Measurements from ENCODE around the gene ERC2.
"Not testable (repeated sequence)": the region's sequence is repeated elsewhere in the genome, so short reads cannot be mapped to it uniquely, and the experiment has no call there.

The ERC2 gene

DNA sequence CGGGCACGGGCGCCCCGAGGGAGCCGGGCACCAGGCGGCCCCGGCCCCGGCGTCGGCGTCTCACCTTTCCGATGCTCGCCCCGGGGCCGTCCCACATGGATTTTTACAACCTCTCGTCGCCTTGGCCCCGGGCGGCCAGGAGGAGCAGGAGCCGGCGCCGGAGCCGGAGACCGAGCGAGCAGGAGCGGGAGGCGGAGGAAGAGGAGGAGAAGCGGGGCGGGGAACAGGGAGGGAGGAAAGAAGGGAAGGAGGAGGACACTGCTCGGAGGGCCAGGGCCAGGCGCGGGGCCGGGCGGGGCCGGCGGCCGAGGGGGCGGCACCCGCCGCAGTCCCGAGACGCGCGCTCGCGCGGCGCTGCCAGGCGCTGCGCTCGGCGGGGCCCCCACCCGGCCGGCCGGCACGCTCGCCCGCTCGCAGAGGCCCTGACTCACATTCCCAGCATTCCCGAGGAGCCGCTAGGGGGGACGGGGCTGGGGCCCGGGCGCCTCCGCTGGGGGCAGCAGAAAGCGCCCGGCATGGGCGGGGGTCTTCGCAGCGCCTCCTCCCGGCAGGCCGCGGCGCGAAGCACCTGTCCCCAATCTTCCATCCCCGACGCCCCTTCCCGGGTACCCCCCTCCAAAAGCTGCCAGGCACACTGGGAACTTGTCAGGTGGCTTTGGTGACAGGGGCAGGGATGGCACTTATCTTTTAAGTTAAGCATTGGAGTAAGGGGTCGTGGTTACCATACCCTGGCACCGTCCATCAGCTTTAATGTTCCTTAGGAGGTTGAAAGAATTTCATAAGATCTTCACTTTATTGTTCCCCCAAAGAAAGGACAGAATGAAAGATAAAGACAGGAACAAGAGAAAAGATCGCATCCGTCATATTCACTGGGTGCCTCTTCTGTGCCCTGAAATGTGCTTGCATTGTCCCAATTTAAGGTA is at the start of gene ERC2:
Gene ERC2, minus strand, starts transcription at position 284 of the 923 bp plus-strand sequence.
- DNase-seq: no peak

DNA sequence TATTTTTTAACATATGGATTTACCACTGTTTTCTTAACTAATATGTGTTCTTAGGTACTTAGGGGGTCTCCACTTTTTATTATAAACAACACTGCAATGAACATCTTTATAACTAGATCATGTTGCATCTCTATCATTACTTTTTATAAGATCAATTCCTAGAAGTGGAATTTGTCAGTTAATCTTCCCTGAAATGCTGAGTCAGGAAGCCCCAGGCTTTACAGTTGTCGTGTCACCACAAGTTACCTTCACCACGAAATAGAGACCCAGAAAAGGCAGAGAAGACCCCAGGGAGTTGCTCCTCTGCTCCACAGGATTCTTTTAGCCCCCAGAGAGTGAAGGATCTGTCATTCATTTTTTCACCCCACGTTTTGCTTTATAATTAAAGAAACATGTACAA is 34.5 kb upstream of the ERC2 start:
- DNase-seq: no peak

DNA sequence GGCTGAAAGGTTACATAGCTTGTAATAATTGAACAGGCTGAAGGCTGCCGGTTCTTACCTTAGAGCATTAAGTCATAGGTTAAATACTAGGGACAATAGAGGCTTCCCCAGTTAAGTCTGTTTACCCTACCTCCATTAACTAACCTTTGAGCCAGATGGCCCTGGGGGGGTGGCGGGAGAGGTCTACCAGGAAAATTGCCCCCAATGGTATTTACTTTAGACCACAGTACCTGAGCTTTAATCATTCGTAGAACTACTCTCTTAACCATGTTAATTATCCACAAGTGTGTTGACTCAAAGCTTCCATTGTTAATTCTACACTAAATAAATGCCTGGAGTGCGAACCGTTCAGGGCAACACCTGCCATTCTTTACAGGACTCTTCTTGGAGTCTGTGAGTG is 28.1 kb upstream of the ERC2 start:
- DNase-seq: not testable (repeated sequence)

DNA sequence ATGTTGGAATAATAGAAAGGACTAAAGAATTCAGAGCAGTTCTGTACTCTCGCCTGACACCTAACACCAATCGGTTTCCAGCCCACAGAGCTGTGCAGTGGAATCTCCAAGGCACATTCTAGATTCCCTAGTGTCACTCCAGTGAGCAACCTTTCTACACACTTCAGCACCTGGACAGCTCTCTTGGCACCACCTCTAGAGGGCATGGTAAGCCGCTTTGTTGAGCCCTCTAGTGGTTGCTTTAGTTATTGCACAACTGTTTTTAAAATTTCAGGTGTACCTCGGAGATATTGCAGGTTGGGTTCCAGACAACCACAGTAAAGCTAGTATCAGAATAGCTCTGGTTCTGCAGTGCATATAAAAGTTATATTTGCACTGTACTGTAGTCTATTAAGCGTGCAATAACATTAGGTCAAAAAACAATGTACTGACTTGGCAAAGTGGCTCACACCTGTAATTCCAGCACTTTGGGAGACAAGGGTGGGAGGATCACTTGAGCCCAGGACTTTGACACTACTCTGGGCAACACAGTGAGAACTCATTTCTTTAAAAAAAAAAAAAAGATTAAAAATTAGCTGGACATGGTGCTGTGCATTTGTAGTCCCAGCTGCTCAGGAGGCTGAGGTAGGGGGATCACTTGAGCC is 26.5 kb upstream of the ERC2 start:
- DNase-seq: peak; percentile 83

DNA sequence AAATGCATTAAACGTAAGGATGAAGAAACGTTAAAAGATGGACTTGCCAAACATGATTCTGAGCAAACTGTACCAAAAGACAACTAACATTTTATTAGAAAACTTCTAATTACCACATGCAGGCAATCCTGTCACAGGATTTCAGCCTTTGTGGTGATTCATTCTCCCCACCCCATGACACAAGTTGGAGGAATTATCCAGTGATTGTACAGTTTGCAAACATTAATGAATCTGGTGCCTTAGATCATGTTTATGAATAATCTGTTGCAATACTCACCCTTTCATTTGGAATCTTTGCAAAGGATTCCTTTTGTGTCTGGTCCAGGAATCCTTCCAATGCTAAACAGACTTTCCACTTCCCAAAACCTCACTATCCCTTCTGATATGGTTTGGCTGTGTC is 23.3 kb upstream of the ERC2 start:
- DNase-seq: no peak

DNA sequence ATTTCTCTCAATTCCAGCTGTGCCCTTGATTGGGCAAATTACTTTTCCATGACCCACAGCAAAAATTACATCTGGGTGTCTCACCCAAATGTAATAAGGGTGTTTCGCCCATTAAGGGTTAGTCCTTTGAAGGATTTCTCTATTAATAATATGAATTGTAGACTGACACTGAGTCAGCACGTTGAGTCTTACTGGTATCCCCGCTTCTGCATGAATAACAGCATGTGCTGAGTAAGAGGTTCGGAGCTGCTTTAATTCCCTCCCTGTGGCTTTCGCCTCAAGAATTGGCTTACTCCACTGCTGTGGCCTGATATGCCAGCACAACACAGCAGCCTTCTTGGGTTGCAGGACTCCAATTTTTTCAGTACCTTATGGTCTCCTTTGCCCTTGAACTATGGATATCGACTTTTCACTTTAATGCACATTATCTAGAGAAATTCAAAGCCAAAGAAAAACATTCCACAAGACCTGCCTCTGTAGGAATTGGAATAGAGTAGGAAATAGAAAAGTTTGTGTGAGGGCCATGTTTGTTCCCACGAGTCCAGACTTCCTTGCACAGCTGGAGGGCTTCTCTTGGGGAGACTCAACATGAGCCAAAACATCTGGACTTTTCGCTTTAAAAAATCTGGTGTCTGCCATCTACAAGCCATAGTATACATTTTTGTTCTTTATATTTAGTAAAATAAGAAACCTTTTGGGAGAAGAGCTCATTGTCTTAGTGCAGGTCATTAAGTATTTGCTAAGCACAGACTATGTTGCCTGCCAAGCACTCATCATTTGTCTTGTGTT is 20.7 kb upstream of the ERC2 start:
- DNase-seq: no peak

DNA sequence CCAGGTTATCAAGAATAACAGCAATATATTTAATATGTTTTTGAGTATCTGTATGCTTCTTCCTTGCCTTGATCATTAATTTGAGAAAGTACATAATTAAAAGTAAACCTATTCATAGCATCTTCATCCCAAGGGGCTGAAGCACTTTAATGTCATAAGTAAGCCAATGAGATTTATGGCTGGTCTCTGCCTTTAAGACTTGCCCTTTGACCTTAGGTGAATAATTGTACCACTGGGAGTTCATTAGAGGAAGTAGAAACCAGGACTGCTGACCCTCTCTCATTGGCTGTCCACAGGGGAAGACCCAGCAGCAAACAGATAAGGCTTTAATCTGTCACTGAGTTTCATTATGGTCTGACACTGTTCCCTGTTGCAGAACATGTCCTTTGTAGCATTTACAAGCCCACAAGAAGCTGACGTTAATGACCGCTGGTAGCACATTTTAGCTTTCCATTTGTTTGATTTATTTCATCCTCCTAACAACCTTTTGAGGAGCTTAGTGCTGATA is 16.3 kb upstream of the ERC2 start:
- DNase-seq: no peak

DNA sequence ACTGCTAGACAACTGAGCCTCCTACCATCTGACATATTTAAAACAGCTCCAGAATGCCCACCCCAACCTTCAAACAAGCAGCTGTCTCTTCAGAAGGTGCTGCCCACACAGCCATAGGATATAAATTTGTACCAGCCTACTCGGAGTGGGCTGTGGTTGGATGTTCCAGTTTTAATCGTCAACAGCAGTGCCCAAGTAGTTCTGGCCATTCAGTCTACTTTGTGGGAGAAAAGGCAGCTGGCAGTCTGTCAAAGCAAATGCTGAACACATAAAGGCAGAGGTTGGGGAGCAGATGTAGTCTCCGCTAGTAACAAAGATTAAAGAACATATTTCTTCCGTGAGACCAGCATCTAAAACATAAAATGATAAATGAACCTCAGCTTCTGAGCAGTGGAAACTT is 15.9 kb upstream of the ERC2 start:
- DNase-seq: no peak

DNA sequence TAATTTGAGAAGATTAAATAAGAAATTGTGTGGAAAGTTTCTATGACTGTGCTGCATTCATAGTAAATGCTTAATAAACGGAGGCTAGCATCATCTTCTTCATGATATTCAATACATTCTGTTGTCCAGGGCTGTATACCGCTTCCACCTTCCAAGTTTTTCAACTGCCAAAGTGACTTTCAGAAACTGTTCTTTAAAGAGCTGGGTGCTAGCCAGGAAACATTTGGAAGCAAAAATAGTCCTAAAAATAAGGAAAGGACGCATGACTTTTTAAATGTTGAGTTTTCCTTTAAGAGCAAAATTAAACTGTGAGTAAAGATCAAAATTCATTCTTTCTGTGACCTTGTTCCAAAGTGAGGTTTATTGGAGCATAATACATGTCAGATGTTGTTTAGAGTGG is 9.4 kb upstream of the ERC2 start:
- DNase-seq: no peak

DNA sequence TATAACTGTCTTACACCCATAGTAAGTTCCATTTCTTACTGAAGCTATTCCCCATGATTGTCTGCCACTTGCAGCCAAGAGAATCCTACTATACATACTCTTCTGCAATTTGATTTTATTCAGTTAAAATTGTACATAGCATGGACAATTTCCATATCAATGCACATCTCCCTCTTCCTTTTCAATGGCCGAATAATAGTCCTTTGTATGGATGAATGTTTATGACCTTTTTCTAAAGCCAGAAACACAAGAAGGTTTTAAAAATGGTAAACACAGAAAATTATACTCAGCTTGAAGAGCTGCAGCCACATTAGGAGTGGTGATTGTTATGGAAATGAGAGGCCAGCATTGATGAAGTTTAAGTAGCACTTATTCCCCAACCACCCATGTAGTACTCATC is 8.5 kb upstream of the ERC2 start:
- DNase-seq: no peak

DNA sequence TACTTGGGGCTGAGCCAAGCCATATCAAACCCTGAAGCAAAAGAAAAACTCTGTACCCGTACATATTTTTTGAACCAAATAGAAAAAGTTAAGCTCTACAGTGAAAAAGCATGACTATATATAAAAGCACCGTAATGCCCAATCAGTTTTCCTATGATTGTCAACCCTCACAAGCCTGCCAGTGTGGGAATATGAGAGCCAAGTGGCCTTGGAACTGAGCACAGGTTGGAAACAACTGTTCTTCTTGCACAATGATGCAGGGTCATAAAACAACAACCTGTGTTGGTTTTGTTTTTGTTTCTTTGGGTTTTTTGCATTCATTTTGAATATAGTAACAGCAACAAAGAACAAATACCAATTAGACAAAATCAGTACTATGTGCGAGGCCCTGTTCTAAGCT is 3.5 kb upstream of the ERC2 start:
- DNase-seq: no peak

DNA sequence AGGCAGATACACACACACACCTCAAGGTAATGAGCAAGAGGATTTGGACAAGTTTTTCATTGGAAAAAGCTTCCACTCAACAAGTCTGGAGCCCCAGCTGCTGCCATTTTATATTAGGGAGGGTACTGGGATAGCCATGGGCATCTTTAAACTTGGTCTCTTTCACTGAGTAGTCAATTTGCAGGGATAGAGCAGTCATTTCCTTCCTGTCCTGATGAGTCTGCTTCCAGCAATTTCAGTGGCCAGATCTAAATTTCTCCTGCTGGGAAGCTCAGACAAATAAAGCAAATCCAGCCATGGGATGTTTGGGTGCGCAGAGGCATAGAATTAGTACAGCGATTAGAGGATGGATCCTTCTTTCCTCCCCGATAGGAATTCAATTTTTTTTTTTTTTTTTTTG is 874 bp upstream of the ERC2 start:
- DNase-seq: no peak

DNA sequence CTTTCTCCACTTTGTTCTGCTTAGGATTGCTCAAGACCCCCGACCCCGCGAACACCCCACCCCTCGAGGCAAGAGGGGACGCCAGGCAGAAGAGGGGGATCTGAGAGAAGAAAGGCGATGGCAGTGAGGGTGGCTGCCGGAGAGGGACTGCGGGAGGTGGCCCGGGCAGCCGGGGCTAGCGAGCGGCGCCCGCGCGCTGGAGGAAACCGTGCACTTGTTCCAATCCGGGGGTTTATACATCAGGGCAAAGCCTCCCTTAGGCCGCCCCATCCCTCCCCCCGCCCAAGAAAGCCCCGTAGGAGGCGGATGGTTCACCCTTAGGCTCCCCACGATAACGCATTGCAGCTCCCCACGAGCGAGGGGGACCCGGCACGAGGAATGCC is 475 bp downstream of the ERC2 start:
- no peak for DNase-seq

DNA sequence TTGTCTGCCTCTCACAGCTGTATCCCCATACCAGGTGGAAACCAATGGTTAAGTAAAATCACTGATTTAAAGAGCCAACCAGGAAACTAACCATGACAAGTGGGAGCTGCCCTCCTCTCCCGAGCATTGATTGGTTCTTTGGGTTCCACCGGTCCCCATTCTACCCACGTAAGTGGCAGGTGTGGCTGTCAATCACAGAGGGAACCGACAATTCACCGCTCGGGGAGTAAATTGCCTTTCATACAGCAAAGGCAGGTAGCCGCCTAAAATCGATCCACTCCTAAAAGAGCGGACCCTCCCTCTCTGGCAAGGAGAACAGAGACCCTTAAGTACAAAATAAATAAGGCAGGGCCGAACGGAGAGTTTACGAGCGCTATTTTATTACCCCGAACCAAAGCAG is 1.2 kb downstream of the ERC2 start:
- DNase-seq: peak; percentile 41

DNA sequence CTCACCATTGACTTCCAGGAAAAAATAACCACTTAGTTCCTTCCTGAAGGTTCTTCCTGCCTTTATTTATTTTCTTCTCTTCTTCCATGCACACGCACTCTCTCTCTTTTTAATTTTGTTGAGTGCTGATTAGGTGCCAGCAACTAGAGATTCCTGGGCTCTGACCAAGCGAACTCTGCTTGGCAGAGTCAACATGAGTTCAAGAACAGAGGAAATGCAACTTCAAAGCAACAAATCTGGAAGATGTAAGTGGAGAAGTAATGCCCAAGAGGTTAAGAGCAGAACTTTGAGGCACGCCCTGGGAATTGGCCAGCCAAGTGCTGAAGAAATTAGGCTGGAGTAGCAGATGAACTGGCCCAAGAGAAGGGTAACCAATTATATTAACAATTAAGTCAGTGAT is 8.5 kb downstream of the ERC2 start:
- no peak for DNase-seq

DNA sequence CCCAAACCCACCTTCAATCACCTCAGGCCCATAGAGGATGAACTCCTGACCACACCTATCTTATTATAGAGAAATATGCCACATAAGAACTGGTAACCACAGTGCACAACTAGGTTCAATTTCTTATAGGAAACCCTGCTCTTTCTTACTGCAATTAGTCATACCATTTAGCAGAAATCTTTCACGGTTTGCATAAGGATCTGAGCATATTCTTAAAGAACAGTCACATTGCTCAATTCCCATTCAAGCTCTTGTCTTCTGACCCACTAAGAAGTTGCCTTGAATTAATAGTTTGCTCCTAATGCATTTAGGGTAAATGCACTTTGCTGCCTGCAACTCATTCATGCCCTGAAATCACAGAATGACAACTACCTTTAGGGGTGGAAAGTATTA is 9.2 kb downstream of the ERC2 start:
- DNase-seq: no peak

DNA sequence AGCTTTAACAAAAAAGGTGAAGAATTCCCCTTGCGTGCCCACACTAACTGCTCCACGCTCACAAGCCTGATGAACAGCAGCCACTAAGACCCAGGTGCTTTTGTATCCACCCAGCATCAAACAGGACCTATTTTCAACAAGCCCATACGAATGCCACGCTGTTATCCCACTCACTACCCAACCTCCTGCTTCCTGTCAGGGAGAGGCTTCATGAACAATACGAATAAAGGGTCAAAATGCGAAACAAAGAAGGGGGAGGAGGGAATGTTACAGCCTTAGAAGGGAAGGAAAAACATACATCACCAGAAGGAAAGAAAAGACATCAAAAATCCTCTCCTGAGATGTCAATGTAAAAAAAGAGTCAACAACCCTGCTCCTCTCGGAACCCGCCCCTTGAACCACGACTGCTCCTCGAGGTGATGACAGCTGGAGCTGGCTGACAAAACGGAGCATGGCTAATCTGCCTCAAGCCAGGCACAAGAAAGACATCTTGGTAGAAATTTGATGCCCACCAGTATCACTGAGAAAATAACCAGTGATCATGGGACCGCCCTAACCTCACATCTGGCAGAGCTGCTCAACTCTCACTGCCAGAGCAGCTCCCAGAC is 9.7 kb downstream of the ERC2 start:
- DNase-seq: no peak

DNA sequence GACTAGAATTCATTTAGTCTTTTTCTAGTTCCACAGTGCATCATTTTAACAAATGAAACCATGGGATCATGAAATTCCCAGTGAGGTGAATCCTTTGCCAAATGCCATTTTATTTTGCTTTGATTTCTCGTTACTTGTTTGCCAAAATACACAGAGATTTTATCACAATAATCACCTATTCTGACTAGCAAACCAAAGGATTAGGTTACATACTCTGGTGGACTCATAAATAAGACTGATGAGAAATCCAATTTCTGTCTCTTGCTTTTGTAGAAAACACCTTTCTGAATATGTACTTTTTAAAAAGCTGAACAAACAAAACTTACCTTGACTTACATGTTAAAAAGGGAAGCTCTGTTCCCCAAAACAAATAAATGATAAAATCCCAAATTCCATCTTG is 12.2 kb downstream of the ERC2 start:
- no peak for DNase-seq

DNA sequence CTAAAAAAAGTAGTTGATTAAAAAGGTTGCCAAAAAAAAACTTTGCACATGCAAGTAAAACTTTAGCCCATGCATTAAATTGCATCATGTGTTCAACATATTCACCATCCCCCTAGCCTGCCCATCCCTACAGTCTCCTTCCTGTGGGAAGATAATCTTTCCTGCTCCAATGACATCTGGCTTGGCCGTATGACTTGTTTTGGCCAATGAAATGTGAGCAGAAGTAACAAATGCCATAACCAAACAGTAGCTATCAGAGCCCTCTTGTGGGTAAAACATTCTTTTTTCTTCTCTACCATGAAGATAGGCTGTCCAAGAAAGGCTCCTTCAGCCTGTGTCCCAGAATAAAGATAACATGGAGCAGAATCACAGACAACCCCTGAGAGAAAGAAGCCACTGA is 15.3 kb downstream of the ERC2 start:
- DNase-seq: no peak

DNA sequence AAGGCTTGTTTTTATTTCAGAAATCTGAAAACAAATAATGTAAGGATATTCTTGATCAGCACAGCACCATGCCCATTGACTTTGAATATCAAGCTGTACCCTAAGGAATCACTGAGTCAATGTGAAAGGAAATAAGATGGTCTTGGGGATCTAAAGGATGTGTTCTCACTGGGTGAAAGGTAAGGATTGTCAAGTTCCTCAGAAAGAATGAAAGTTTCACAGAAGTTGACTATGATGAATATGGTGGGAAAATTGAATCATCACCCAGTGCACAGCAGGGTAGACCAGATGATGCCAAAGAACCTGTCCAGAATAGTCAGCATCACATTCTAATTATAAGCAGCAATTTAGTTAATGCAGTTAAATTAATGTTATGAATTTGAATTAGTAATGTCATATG is 16.2 kb downstream of the ERC2 start:
- no peak for DNase-seq

DNA sequence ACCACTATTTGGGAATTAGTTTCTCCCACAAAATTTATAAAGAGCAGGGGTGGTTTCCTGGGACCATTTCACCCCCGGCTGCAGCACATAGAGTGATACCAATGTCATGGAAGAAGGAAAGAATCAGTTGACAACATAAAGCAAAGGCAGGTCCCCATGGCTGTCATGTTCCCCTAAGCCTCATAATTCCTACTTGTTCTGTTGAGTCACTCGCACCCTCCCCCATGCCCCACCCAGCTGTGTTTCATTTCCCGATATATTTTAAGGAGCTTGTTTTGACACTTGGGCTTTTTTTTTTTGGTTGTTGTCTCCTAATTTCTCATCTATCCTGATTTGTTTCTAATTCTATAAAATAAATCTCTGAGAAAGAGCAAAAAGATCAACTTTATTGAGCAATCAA is 24.9 kb downstream of the ERC2 start:
- DNase-seq: no peak

DNA sequence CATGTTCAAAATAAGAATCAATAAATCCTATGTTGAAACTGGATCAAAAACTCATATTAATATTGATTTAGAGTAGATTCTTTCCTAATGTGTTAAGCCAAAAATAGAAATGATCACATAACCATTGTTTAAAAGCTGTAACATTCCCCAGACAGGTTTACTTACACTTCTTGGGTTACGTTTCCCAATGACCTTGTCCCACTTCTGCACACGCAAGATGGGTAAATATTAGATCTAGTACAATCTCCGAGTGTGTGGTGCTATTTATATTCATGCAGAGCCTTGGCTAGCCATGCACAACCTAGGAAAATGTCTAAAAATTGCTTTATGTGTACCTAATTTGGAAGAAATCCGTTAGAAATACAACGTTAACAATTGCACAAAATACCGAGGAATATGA is 39.6 kb downstream of the ERC2 start:
- no peak for DNase-seq

DNA sequence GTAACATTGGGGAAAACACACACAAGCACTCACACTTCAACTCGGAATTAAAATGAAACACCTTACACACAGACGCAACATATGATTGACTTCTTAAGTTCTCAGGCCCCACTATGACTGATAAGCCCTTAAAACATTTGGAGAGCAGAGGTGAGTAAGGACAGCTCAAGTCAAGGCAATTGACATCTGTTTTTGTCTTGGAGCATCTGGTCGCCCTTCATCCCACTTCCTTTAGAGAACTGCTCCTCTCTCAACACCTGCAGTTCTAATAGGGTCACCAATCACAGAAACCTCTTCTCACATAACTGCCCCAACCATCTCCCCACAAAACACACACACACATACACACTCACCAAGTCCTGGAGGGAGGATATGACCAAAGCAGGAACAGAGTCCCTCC is 43.4 kb downstream of the ERC2 start:
- no peak for DNase-seq

Data from CD4-positive, alpha-beta T cell treated with Interleukin-10 for 1 hour (primary cell).